HepG2 (cell line): ENCODE measurements around the gene UBFD1. TPM values are rescaled to one million over a fixed set of nuclear protein-coding genes. Genes with fewer than 3 reads are reported as not detected.
A peak's percentile ranks its signal among the peaks of the same experiment; 100 is the strongest.

Source experiments
- BRCA1 ChIP-seq: sonication (generic); formaldehyde crosslinking; IDR thresholded peaks from 2 replicates; pipeline ENCODE4 v1.4.0; 2020; ENCODE audit warnings: missing genetic modification reagents
- EHMT2 ChIP-seq: fragments of 200-600 bp; sonication (generic); IDR thresholded peaks from 2 replicates; pipeline ENCODE4 v1.7.0; 2017; ENCODE audit warnings: antibody characterized with exemption, low read depth, low read length, borderline replicate concordance
- EP300 ChIP-seq, 3 experiments: sonication (generic) in 1 of 3; formaldehyde crosslinking in 1 of 3; IDR thresholded peaks; 2 replicates each; pipeline versions ENCODE4 v1.5.1 to v1.6.1; 2011 to 2020; ENCODE audit warnings: low read depth in 2 of 3, low read length in 2 of 3, borderline replicate concordance in 1 of 3, improper control_type of control experiment in 1 of 3, mild to moderate bottlenecking in 1 of 3, missing genetic modification reagents in 1 of 3, moderate library complexity in 1 of 3
- FOXP4 ChIP-seq: sonication (generic); formaldehyde crosslinking; IDR thresholded peaks from 2 replicates; pipeline ENCODE4 v1.4.0; 2020; ENCODE audit warnings: missing genetic modification reagents
- HDAC6 ChIP-seq: fragments of 200-600 bp; sonication (generic); IDR thresholded peaks from 2 replicates; pipeline ENCODE4 v1.7.0; 2017; ENCODE audit warnings: mild to moderate bottlenecking, antibody characterized with exemption, low read length, low read depth
- JARID2 ChIP-seq: sonication (generic); formaldehyde crosslinking; IDR thresholded peaks from 2 replicates; pipeline ENCODE4 v1.8.1; 2023; ENCODE audit warnings: missing genetic modification reagents, inconsistent platforms; ENCODE audit not compliant: insufficient replicate concordance
- KDM3A ChIP-seq: IDR thresholded peaks from 2 replicates; pipeline ENCODE4 v1.6.1; 2018; ENCODE audit warnings: low read depth, missing compliant biosample characterization
- MYC ChIP-seq: sonication (generic); formaldehyde crosslinking; IDR thresholded peaks from 2 replicates; pipeline ENCODE4 v1.9.0; 2021; ENCODE audit warnings: missing genetic modification reagents, borderline replicate concordance
- NFKBIZ ChIP-seq: IDR thresholded peaks from 2 replicates; pipeline ENCODE4 v1.6.1; 2018; ENCODE audit warnings: missing genetic modification reagents, missing compliant biosample characterization
- REPIN1 ChIP-seq: sonication (generic); formaldehyde crosslinking; IDR thresholded peaks from 2 replicates; pipeline ENCODE4 v1.8.0; 2022; ENCODE audit warnings: missing genetic modification reagents, low read depth, mild to moderate bottlenecking, borderline replicate concordance
- SIX4 ChIP-seq: sonication (generic); formaldehyde crosslinking; IDR thresholded peaks from 2 replicates; pipeline ENCODE4 v1.4.0; 2020; ENCODE audit warnings: missing genetic modification reagents
- TAF1 ChIP-seq: sonication (generic); formaldehyde crosslinking; IDR thresholded peaks from 2 replicates; pipeline ENCODE4 v1.4.0; 2020; ENCODE audit warnings: missing genetic modification reagents
- TBP ChIP-seq: sonication (generic); formaldehyde crosslinking; IDR thresholded peaks from 2 replicates; pipeline ENCODE4 v1.5.0; 2020; ENCODE audit warnings: missing genetic modification reagents
- TCF12 ChIP-seq, 2 experiments: fragments of 450-650 bp in 1 of 2; sonication (generic) in 1 of 2; formaldehyde crosslinking in 1 of 2; IDR thresholded peaks; 2 replicates each; pipeline versions ENCODE4 v1.6.1 to v1.8.0; 2017 to 2022; ENCODE audit warnings: antibody characterized with exemption in 1 of 2, mild to moderate bottlenecking in 1 of 2, missing genetic modification reagents in 1 of 2, moderate library complexity in 1 of 2
- ZBTB49 ChIP-seq: sonication (generic); formaldehyde crosslinking; IDR thresholded peaks from 2 replicates; pipeline ENCODE4 v1.4.0; 2020; ENCODE audit warnings: missing genetic modification reagents, borderline replicate concordance
- ZC3H13 ChIP-seq: sonication (generic); formaldehyde crosslinking; IDR thresholded peaks from 2 replicates; pipeline ENCODE4 v1.8.1; 2023; ENCODE audit warnings: mild to moderate bottlenecking, missing genetic modification reagents, moderate library complexity
- ZNF18 ChIP-seq: sonication (generic); formaldehyde crosslinking; IDR thresholded peaks from 2 replicates; pipeline ENCODE4 v1.8.0; 2022; ENCODE audit warnings: mild to moderate bottlenecking, missing genetic modification reagents; ENCODE audit not compliant: insufficient replicate concordance
- ZNF264 ChIP-seq: sonication (generic); formaldehyde crosslinking; IDR thresholded peaks from 2 replicates; pipeline ENCODE4 v1.4.0; 2020; ENCODE audit warnings: missing genetic modification reagents
- ZNF567 ChIP-seq: sonication (generic); formaldehyde crosslinking; IDR thresholded peaks from 2 replicates; pipeline ENCODE4 v1.8.1; 2023; ENCODE audit warnings: mild to moderate bottlenecking, missing genetic modification reagents, borderline replicate concordance
- ZNF652 ChIP-seq: IDR thresholded peaks from 2 replicates; pipeline ENCODE4 v1.6.1; 2016; ENCODE audit warnings: low read depth, borderline replicate concordance
- ZNF891 ChIP-seq: sonication (generic); formaldehyde crosslinking; IDR thresholded peaks from 2 replicates; pipeline ENCODE4 v1.5.0; 2020; ENCODE audit warnings: mild to moderate bottlenecking, missing genetic modification reagents
- ZSCAN12 ChIP-seq: sonication (generic); formaldehyde crosslinking; IDR thresholded peaks from 2 replicates; pipeline ENCODE4 v1.9.0; 2021; ENCODE audit warnings: mild to moderate bottlenecking, missing genetic modification reagents
- polyA plus RNA-seq, 8 experiments: library from polyadenylated mRNA; depleted of rRNA in 3 of 8; stranded (reverse) in 7 of 8; unstranded in 1 of 8; fragments of >200 nt; fragmentation: Illumina TruSeq in 4 of 8; extraction: Trizol in 4 of 8; gene quantifications; 2 replicates each; pipeline versions ENCODE4 v1.2.1 to v1.2.3, GENCODE V29; 2011 to 2016; ENCODE audit warnings: low read depth in 4 of 8, missing spikeins in 1 of 8, mixed read lengths in 1 of 8; ENCODE audit not compliant: insufficient read depth in 1 of 8
- total RNA-seq, 5 experiments: library from RNA; depleted of rRNA; stranded (reverse); fragments of >200 nt; fragmentation: Illumina TruSeq; extraction: Trizol; gene quantifications; 2 replicates each; pipeline ENCODE4 v1.2.3, GENCODE V29; 2016; ENCODE audit warnings: low read depth in 1 of 5

The UBFD1 gene
- total and polyA plus RNA-seq, 2 of the 13 experiments (the other 11 are each of a cell fraction or from before 2014, with no cell fraction given), result 100 to 111 TPM

- TF ChIP-seq ZBTB49 (CRISPR knock-in tag) (no peak), FOXP4 (CRISPR knock-in tag) (peak; percentile 99), TCF12 (IDR thresholded peaks at IDR 0.05) (no peak), TCF12 (CRISPR knock-in tag; IDR thresholded peaks at IDR 0.05) (0 out of 2 replicates have a peak, but pooled peaks have one; percentile 51), EP300 (IDR thresholded peaks at IDR 0.05; ENCODE audit: low read depth in 2 of 2, low read length in 2 of 2) (peak; percentile 88 to 96), EP300 (CRISPR knock-in tag; IDR thresholded peaks at IDR 0.05; ENCODE audit: borderline replicate concordance) (peak; percentile 98), TBP (CRISPR knock-in tag) (no peak), ZC3H13 (CRISPR knock-in tag) (0 out of 2 replicates have a peak, but pooled peaks have one; percentile 47), EHMT2 (no peak; the same call in 1 of the 2 replicates), TAF1 (CRISPR knock-in tag) (no peak), NFKBIZ (CRISPR knock-in tag) (peak; percentile 97), ZNF567 (CRISPR knock-in tag) (peak; percentile 59), ZNF652 (CRISPR knock-in tag) (peak; percentile 59; the same call in 1 of the 2 replicates), KDM3A (CRISPR knock-in tag) (peak; percentile 91; the same call in 1 of the 2 replicates), ZSCAN12 (no peak), HDAC6 (no peak), JARID2 (CRISPR knock-in tag) (no peak), MYC (CRISPR knock-in tag) (no peak), BRCA1 (CRISPR knock-in tag) (no peak; the same call in 1 of the 2 replicates), ZNF18 (CRISPR knock-in tag) (peak; percentile 64), REPIN1 (CRISPR knock-in tag) (peak; percentile 84; the same call in 1 of the 2 replicates), ZNF891 (CRISPR knock-in tag) (no peak), SIX4 (CRISPR knock-in tag) (peak; percentile 80), ZNF264 (CRISPR knock-in tag) (peak; percentile 96)
Observed at GRCh38 chr16:23539984-23540816, 17.3 kb upstream of the UBFD1 start (continued).
